ENCODE data around the gene CCDC97. TPM values are rescaled to one million over a fixed set of nuclear protein-coding genes. Genes with fewer than 3 reads are reported as not detected.

CCDC97 gene
- polyA plus RNA-seq, 5 donors: 28.8 to 39.3 (median 29.3) TPM

- no peak for DNase-seq
Observed at GRCh38 chr19:41296433-41296871, 13.5 kb upstream of the CCDC97 start.

DNA sequence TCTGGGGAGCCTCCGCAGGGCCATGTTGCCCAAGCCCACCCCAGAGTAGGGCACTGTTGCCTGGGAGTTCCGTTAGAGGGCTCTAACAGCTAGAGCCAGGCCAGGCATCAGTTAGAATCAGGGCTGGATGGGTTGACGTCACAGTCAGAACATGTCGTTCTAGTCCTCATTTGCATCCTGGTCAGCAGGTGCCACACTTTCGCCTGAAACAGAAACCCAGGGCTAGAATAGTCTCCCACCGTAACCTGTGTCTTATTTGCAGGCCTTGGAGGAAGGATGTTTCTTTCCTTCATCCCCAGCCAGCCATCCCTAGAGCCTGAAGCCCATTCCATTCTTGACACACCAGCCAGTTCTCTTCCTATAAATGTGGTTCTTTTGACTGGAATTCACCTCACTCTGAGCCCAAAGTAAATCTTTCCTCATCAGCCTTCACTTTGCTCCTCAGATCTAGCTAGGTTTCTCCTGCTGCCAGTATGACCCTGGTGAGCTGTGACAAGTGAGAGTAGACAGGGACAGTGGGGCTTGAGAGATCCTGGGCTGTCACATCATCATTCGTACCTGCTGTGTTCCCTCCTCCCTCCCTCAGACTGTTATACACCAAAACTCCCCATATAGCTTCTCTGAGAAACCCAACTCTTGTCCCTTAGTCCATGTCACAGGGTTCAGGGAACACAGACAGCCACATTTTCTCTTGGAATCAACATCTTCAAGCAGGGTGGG, 12.2 kb upstream of the CCDC97 start:
- no peak for DNase-seq

GRCh38 chr19:41298348-41298964, 11.5 kb upstream of the CCDC97 start:
- DNase-seq: peak; percentile 77 to 84

- DNase-seq: no peak
Observed at GRCh38 chr19:41299046-41299754, 10.8 kb upstream of the CCDC97 start.

DNA sequence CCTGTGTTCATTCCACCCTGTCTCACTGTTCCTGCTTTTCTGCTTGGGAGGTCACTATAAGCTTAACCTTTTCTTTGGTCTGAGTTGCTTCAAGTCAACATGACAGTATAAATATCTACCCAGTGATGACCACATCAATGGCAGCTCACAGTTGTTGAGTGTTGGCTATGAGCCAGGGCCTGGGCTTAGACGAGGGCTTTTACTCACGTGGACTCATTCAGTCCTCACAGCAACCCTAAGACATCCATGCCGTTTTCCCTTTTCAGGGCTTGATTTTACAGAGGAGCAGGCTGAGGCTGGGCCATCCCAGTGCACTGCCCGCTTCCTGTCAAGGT, 10.2 kb upstream of the CCDC97 start:
- peak; percentile 51 to 57 for DNase-seq

DNA sequence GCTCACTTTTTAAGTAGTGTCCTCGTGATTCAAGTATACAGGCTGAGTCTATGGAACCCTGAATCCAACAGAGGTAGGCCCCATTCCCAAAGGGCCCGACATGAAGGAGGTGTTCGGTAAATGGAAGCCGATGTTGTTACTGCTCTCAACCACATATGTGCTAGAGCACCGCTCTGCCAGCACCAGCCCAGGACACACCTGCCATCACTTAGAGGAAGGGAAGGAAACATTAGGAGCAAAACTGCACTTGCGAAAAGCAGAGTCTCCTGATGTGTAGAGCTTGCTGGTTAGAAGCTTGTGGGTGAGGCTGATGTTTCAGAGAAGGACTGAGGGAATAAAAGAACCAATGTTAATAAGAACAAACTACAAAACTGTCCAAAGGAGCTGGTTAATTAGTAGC, 9.4 kb upstream of the CCDC97 start:
- no peak for DNase-seq

GRCh38 chr19:41302624-41303351, 7.2 kb upstream of the CCDC97 start:
- DNase-seq: no peak

- no peak for DNase-seq
Observed at GRCh38 chr19:41303954-41304353, 6.0 kb upstream of the CCDC97 start.

GRCh38 chr19:41304706-41305483, 5.1 kb upstream of the CCDC97 start:
- DNase-seq: no peak

- no peak for DNase-seq
Observed at GRCh38 chr19:41305927-41306793, 3.8 kb upstream of the CCDC97 start.

DNA sequence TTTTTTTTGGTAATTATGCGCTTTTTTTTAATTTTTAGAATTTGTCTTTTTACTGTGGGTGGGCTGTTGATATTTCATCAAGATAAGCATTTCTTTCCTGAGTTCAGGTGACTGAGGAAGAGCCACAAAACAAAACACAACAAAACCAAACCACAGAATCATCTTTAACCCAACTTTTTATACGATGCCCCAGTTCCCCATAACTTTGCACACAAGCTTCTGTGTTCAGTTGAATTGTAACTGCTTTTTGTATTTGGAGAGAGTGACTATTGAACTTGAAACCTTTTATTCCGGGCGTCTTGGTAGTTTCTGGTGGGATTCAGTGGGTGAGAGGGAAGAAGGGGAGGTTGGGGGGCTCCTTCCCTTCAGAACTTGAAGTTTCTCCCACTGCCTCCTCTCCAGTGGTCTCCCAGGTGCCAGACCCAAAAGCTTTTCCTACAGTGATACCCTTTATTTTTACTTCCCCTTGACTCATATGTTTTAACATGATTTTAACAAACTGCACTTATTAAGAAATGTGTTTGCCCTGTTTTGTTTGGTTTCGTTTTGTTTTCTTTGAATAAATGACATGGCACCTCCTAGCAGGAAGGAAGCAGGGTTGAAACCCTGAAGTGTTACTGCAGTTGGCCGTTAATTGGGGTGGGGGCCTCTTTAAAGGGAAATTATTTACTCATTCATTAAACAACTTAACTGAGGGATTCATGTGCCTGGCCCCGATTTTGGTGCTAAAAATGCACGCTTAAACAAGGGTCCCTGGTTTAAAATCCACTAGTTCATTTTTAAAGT, 2.7 kb upstream of the CCDC97 start:
- no peak for DNase-seq

DNA sequence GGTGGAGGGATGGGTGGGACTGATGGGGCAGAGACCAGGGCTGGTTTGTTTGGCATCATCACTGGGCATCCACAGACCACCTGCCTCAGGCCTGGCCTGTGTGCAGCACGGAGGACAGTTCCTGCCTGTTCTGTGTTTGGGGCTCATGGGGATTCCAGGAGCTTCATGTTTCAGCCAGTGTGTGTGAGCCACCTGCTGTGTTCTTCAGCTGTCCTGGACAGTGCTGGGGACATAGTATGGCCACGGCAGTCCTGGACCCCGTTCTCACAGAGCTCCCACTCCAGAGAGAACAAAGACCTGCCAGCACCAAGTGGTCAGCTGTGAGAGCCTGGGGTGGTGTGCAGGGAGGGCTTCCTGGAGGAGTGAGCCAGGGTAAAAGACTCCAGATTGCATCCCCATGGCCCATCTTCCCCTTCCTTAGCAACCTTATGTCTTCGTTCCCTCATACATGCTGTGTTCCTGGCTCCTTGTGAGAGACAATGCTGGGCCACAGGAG, 2.0 kb upstream of the CCDC97 start:
- no peak for DNase-seq

- peak; percentile 86 to 92 for DNase-seq
Observed at GRCh38 chr19:41308450-41309179, 1.4 kb upstream of the CCDC97 start.

GRCh38 chr19:41309180-41310032, 566 bp upstream of the CCDC97 start:
- DNase-seq: no peak

DNA sequence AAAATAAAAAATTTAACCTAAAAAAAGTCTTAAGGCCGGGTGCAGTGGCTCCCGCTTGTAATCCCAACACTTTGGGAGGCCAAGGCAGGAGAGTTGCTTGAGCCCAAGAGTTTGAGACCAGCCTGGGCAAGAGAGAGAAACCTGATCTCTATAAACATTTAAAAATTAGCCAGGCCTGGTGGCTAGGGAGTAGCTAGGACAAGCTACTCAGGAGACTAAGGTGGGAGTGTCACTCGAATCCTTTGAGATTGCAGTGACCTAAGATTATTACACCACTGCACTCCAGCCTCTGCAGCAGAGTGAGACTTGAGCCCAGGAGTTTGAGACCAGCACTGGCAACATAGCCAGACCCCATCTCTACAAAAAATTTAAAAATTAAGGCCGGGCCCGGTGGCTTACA, 1.1 kb downstream of the CCDC97 start:
- no peak for DNase-seq

DNA sequence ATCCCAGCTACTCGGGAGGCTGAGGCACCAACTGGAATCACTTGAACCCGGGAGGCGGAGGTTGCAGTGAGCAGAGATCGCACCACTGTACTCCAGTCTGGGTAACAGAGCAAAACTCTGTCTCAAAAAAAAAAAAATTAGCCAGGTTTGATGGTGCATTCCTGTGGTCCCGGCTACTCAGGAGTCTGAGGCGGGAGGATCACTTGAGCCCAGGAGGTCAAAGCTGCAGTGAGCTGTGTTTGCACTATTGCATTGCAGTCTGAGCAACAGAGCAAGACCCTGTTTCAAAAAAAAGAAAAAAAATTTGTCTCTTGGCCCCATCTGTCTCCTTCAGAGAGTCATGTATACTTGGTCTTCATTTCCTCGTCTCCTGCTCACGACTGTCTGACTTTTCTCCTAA, 1.6 kb downstream of the CCDC97 start:
- no peak for DNase-seq

DNA sequence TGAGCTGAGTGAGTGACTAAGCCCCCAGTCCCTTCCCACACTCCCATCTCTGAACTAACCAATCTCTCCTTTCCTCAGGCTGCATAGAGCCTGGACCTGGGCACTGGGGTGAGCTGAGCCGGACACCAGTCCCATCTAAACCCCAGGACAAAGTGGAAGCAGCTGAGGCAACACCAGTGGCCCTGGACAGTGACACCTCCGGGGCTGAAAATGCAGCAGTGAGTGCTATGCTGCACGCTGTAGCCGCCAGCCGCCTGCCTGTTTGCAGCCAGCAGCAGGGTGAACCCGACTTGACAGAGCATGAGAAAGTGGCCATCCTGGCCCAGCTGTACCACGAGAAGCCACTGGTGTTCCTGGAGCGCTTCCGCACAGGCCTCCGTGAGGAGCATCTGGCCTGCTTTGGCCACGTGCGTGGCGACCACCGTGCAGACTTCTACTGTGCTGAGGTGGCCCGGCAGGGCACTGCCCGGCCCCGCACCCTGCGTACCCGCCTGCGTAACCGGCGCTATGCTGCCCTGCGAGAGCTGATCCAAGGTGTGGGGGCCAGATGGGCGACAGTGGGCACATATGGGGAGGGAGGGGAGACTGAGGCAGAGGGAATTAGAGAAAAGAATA, 6.4 kb downstream of the CCDC97 start:
- no peak for DNase-seq

Measured in right lung (tissue), 5 donors.